Measurements from ENCODE around the gene PLIN4.
A peak's percentile ranks its signal among the peaks of the same experiment; 100 is the strongest.

The PLIN4 gene

DNA sequence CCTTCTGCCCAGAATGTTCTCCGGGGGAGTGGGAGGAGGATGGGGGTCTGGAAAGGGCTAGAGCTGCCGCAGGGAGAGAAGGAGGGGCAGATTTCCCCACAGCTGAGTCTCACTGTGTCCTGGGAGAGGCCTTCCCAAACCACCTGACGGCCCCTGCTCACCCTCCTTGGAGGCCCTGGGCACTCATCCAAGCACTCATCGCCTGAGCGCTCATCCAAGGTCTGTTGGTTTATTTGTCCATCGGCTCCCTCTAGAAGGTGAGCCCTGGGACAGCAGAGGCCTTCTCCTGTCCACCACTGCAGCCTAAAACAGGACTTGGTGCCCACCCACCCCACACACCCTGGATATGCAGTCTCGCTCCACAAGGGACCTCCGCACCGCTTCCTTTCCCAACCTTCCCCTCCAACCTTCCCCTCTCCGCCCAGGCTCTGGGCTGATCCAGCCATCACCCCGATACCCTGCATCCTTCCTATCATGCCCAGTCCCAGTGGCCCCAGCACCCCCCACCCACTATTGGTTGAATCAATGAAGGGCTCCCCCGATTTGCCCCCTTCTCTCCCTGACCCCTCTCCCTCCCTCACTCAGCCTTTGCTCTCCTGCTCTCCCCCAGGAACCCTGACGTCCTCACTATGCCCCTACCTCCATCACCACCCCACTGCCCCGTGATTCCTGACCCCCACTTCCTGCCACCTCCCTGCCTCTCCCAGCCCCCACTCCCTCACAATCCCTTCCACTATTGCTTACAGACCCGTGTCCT lies 62.4 kb downstream of the PLIN4 start:
- DNase-seq (ENCODE audit: low spot score) = peak; percentile 73

DNA sequence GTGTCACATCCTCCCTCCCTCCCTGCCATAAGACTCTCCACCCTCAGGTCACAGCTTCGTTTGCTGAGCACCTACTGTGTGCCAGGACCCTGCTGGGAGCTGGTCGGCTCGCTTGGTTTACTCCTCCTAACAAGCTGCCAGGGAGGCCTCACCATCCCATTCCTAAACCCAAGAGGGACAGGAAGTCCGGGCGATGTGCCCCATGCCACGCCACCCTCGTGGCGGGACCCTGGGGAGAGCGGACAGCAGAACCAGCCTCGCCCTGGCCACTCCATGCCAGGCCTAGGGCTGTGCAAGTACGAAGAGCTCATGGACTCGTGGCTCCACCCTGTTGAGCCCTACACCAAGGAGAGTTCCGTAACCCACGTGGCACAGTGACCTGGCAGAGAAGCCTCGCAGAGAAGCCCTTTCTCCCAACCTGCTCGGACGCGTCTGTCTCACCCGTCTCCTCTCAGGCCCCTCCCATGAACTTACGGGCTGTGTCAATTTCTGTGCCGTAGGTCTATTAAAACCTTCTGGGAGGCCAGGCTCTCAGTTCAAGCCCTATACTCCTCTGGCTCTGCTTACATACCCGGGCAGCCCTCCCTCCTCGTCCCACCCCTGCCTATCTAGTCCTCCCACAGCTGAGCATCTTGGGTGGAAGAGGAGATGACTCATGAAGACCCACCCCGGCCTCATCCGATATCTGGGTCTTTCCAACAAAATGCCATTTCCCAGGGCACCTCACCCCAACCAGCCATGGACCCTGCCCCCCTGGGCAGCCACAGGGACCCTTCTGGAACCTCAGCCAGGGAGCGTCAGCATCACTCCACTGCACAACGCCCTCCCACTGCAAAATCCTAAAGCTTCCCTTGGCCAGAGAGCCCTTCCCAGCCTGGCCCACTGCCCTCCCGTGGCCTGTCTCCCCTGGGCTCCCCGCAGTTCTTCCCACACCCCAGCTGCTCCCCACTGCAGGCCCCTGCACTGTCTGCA lies 63.3 kb downstream of the PLIN4 start:
- DNase-seq (ENCODE audit: low spot score) = no peak

GRCh38 chr19:4453232-4454179 lies 64.8 kb downstream of the PLIN4 start:
- DNase-seq (ENCODE audit: low spot score) = no peak

- DNase-seq (ENCODE audit: low spot score) = no peak
These were observed 65.9 kb downstream of the PLIN4 start for GRCh38 chr19:4452230-4452990.
